COR-L47 (cell line): Measurements from ENCODE around the gene PDSS2.

Experiments
- DNase-seq: peaks from one replicate; lab custom pipeline; 2025; lab: John Stamatoyannopoulos, UW

The PDSS2 gene

GRCh38 chr6:107267634-107268033 lies 191.7 kb downstream of the PDSS2 start:
- DNase-seq: no peak

GRCh38 chr6:107267006-107267405 lies 192.4 kb downstream of the PDSS2 start:
- no peak for DNase-seq

GRCh38 chr6:107266563-107266962 lies 192.8 kb downstream of the PDSS2 start:
- no peak for DNase-seq

GRCh38 chr6:107264357-107264840 lies 195.0 kb downstream of the PDSS2 start:
- DNase-seq: no peak

- DNase-seq: no peak
Measured at GRCh38 chr6:107259951-107260350, 199.4 kb downstream of the PDSS2 start.

- DNase-seq: no peak
Measured at GRCh38 chr6:107248147-107248546, 211.2 kb downstream of the PDSS2 start.

GRCh38 chr6:107246972-107247615 lies 212.3 kb downstream of the PDSS2 start:
- no peak for DNase-seq

- DNase-seq: no peak
Measured at GRCh38 chr6:107246249-107246971, 213.0 kb downstream of the PDSS2 start.

GRCh38 chr6:107244742-107245480 lies 214.5 kb downstream of the PDSS2 start:
- no peak for DNase-seq

- DNase-seq: no peak
Measured at GRCh38 chr6:107244082-107244741, 215.2 kb downstream of the PDSS2 start.

GRCh38 chr6:107243471-107243870 lies 215.9 kb downstream of the PDSS2 start:
- DNase-seq: no peak

- no peak for DNase-seq
Measured at GRCh38 chr6:107237992-107238660, 221.2 kb downstream of the PDSS2 start.

GRCh38 chr6:107235511-107235910 lies 223.9 kb downstream of the PDSS2 start:
- DNase-seq: no peak

GRCh38 chr6:107235007-107235406 lies 224.4 kb downstream of the PDSS2 start:
- DNase-seq: no peak

- no peak for DNase-seq
Measured at GRCh38 chr6:107231243-107231642, 228.1 kb downstream of the PDSS2 start.

GRCh38 chr6:107230448-107230847 lies 228.9 kb downstream of the PDSS2 start:
- DNase-seq: no peak

- no peak for DNase-seq
Measured at GRCh38 chr6:107230024-107230423, 229.3 kb downstream of the PDSS2 start.

- no peak for DNase-seq
Measured at GRCh38 chr6:107228754-107229153, 230.6 kb downstream of the PDSS2 start.

GRCh38 chr6:107221519-107221918 lies 237.8 kb downstream of the PDSS2 start:
- no peak for DNase-seq

- DNase-seq: no peak
Measured at GRCh38 chr6:107219851-107220250, 239.5 kb downstream of the PDSS2 start.

- DNase-seq: no peak
Measured at GRCh38 chr6:107218142-107218541, 241.2 kb downstream of the PDSS2 start.

- no peak for DNase-seq
Measured at GRCh38 chr6:107217248-107217647, 242.1 kb downstream of the PDSS2 start.
